ENCODE measurements around the gene EIF4B. TPM values are rescaled to one million over a fixed set of nuclear protein-coding genes. Genes with fewer than 3 reads are reported as not detected.

Gene EIF4B
- total RNA-seq, 1 donor from 2014 or later: 339 TPM

Small RNAs within 50 kb of the gene (microRNA-seq; reads per million reads assigned to microRNA genes)
- not detected for gene MIR6757 (ENCODE audit: borderline number of aligned reads, borderline replicate concordance)

Small RNAs within 50 kb of the gene (small RNA-seq; reads per million reads assigned to genes)
- not detected for gene MIR6757

Other genes starting within 250 kb of the EIF4B start
- not detected for gene KRT76, start 229.1 kb upstream of the EIF4B start, total RNA-seq
- not detected for gene KRT3, start 210.3 kb upstream of the EIF4B start, total RNA-seq
- 354 TPM for gene KRT4, start 192.3 kb upstream of the EIF4B start, total RNA-seq
- 1.7 TPM for gene KRT79, start 172.1 kb upstream of the EIF4B start, total RNA-seq
- gene KRT78, start 157.5 kb upstream of the EIF4B start, total RNA-seq: 89.1 TPM
- gene KRT8, start 101.4 kb upstream of the EIF4B start, total RNA-seq: 22.8 TPM
- 93.1 TPM for gene KRT18, start 57.3 kb upstream of the EIF4B start, total RNA-seq
- 235 TPM for gene TNS2, start 43.6 kb downstream of the EIF4B start, total RNA-seq
- gene SPRYD3, start 72.9 kb downstream of the EIF4B start, total RNA-seq: 27.0 TPM
- gene IGFBP6, start 91.2 kb downstream of the EIF4B start, total RNA-seq: 684 TPM
- gene SOAT2, start 97.0 kb downstream of the EIF4B start, total RNA-seq: 0.74 TPM
- gene ZNF740, start 174.3 kb downstream of the EIF4B start, total RNA-seq: 12.8 TPM
- gene CSAD, start 174.5 kb downstream of the EIF4B start, total RNA-seq: 44.9 TPM
- gene ITGB7, start 200.8 kb downstream of the EIF4B start, total RNA-seq: 3.7 TPM
- 79.1 TPM for gene RARG, start 225.8 kb downstream of the EIF4B start, total RNA-seq